Measurements from ENCODE around the gene UFC1.

UFC1 gene

DNA sequence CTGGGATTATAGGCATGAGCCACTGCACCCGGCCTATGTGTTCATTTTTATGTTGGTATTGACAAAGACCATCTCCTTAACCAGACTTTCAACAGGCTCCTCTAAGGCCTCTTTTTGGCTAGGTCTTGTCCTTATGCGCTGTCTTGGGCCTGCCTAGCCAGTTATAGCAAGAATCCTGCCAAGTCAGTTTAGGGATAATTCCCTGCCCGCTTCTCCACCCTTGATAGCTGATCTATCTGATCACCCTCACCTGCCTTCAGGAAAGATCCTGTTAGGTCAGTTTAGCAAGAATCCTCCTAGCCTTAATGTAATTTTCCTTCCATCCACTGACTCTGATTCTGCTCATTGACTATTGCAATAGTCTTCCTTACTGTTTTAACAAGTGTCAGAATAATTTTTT lies 25.9 kb downstream of the UFC1 start:
- Histone ChIP-seq H2AFZ (ENCODE audit: low read depth, low read length) (no peak overlapping the region), H3K9me3 (ENCODE audit: low read length) (no peaks in the 10 kb centered on the region), H3K27me3 (ENCODE audit: insufficient read depth, low read length) (no peaks in the 10 kb centered on the region), H3K4me1 (ENCODE audit: insufficient read depth, low read length) (peaks cover 12% of the 10 kb centered on the region), H3K36me3 (ENCODE audit: insufficient read depth, low read length) (peaks cover 13% of the 10 kb centered on the region), H3K4me3 (ENCODE audit: low read length) (no peak overlapping the region)

DNA sequence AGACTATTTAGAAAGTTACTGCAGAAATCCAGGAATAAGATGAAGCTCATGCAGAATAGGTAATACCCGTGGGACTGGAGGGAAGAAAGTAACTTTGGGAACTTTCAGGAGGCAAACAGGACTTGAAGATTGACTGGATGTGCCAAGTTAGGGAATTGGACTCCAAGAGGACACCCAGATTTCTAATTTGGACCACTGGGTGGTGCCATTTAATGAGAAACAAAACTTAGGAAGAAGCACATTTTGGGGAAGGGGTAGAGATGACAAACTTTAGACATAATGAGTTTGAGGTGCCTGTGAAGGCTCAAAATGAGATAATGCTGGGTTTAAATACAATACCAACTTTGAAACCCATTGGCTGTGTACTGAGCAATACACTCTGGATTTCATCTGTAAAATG lies 26.9 kb downstream of the UFC1 start:
- H3K4me3 ChIP-seq (ENCODE audit: low read length), result no peak overlapping the region
- H3K9me3 ChIP-seq (ENCODE audit: low read length), result no peaks in the 10 kb centered on the region
- peaks cover 12% of the 10 kb centered on the region for H3K4me1 ChIP-seq (ENCODE audit: insufficient read depth, low read length)
- H3K27me3 ChIP-seq (ENCODE audit: insufficient read depth, low read length), result no peaks in the 10 kb centered on the region
- peaks cover 4% of the 10 kb centered on the region for H3K36me3 ChIP-seq (ENCODE audit: insufficient read depth, low read length)
- H2AFZ ChIP-seq (ENCODE audit: low read depth, low read length), result no peak overlapping the region

DNA sequence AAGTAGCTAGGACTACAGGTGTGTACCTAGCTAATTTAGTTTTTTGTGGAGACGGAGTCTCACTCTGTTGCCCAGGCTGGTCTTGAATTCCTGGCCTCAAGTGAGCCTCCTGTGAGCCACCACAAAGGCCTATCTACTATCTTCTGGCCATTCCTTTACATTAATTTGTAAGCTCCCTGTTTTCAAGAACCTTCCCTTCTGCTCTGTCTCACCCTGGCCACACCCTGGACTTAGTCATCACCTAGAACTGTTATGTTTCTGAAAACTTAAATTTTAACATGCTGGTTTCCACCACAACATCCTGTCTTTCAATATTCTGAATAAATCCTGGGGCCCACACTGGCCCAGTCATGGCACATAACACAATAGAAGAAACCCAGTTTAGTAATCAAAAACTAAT lies 28.4 kb downstream of the UFC1 start:
- H3K9me3 ChIP-seq (ENCODE audit: low read length), result no peaks in the 10 kb centered on the region
- no peaks in the 10 kb centered on the region for H3K27me3 ChIP-seq (ENCODE audit: insufficient read depth, low read length)
- H3K4me3 ChIP-seq (ENCODE audit: low read length), result no peak overlapping the region
- H3K4me1 ChIP-seq (ENCODE audit: insufficient read depth, low read length), result peaks cover 2% of the 10 kb centered on the region
- H2AFZ ChIP-seq (ENCODE audit: low read depth, low read length), result no peak overlapping the region
- H3K36me3 ChIP-seq (ENCODE audit: insufficient read depth, low read length), result no peaks in the 10 kb centered on the region

DNA sequence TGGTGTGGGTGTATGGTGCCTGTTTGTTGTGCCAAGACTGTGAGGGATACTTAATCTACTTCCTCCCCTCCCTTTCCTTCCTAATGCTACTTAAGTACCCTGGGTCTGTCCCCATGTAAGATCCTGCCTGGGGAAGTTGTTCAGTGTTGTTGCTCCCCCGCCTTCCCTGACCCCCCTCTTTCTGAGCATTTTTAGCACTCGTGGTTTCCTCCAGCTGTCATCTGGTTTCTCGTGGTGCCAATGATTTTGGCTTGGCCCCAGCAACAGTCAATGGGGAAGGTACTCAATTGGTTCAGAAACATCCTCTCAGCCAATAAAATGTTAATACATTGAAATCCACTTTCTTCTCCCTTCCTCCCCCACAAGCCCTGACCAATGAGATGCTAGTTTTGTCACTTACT lies 31.5 kb downstream of the UFC1 start:
- Histone ChIP-seq H2AFZ (ENCODE audit: low read depth, low read length) (no peak overlapping the region), H3K9me3 (ENCODE audit: low read length) (no peaks in the 10 kb centered on the region), H3K4me3 (ENCODE audit: low read length) (no peak overlapping the region), H3K36me3 (ENCODE audit: insufficient read depth, low read length) (no peaks in the 10 kb centered on the region), H3K4me1 (ENCODE audit: insufficient read depth, low read length) (no peaks in the 10 kb centered on the region), H3K27me3 (ENCODE audit: insufficient read depth, low read length) (no peaks in the 10 kb centered on the region)

DNA sequence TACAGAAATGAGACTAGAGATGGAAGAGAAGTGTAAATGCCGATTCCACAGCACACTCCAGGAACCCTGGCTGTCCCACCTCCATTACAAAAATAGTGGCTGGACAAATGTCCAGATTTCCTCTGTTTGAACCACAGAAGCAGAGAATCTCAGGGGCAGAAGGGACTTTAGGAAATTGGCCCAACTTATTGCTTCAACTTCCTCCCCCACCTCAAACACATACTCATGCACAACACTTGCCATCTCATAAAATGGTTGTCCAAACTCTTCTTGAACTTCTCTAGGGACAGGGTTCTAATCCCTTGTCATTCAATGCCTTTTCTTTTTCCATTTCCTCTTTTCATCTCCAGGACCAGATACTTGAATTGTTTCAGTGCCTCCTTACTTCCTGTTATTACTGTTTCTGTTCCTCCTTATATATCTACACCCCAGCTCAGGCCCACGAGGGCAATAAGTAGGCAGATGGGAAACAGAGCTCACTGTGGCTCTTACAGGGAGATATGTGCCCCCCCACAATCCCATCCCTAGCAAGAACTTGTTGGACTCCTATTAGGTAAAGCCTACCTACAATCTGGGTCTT lies 32.0 kb downstream of the UFC1 start:
- Histone ChIP-seq H3K4me3 (ENCODE audit: low read length) (no peak overlapping the region), H3K36me3 (ENCODE audit: insufficient read depth, low read length) (no peaks in the 10 kb centered on the region), H3K9me3 (ENCODE audit: low read length) (no peaks in the 10 kb centered on the region), H2AFZ (ENCODE audit: low read depth, low read length) (no peak overlapping the region), H3K4me1 (ENCODE audit: insufficient read depth, low read length) (peaks cover 3% of the 10 kb centered on the region), H3K27me3 (ENCODE audit: insufficient read depth, low read length) (no peaks in the 10 kb centered on the region)

DNA sequence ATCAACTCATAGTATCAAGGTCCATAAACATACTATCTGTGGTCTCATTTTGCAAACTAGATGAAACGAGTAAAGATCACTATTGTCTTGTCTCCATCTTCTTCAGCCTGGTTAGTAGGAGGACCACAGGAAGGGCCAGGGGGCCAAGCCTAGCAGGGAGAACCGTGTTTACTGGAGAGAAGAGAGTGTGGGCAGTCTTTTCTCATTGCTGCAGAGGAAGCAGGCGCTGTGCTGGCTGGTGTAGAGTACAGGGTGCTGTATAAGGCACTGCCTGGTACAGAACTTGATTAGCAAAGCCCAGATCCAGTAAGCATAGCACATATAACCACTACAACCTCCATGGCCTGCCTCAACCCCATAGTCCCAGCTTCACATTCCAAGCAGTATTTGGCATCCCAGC lies 33.5 kb downstream of the UFC1 start:
- Histone ChIP-seq H3K36me3 (ENCODE audit: insufficient read depth, low read length) (no peaks in the 10 kb centered on the region), H3K4me3 (ENCODE audit: low read length) (no peak overlapping the region), H3K27me3 (ENCODE audit: insufficient read depth, low read length) (no peaks in the 10 kb centered on the region), H2AFZ (ENCODE audit: low read depth, low read length) (no peak overlapping the region), H3K4me1 (ENCODE audit: insufficient read depth, low read length) (peaks cover 4% of the 10 kb centered on the region), H3K9me3 (ENCODE audit: low read length) (no peaks in the 10 kb centered on the region)

DNA sequence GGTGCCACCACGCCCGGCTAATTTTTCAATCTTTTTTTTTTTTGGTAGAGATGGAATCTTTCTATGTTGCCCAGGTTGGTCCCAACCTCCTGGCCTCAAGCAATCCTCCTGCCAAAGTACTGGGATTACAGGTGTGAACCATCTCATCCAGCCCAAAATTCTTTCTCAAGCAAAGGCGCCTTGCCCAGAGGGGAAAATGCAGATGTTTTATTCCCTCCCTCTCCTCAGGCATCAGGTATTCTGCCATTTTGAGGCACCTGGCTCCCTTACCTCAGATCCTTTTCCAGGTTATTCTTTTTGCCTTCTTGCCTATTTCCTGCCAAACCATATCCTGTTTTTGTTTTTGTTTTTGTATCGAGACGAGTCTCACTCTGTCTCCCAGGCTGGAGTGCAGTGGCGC lies 34.6 kb downstream of the UFC1 start:
- H3K4me3 ChIP-seq (ENCODE audit: low read length), result no peak overlapping the region
- no peaks in the 10 kb centered on the region for H3K36me3 ChIP-seq (ENCODE audit: insufficient read depth, low read length)
- peaks cover 10% of the 10 kb centered on the region for H3K4me1 ChIP-seq (ENCODE audit: insufficient read depth, low read length)
- H3K27me3 ChIP-seq (ENCODE audit: insufficient read depth, low read length), result no peaks in the 10 kb centered on the region
- H2AFZ ChIP-seq (ENCODE audit: low read depth, low read length), result no peak overlapping the region
- H3K9me3 ChIP-seq (ENCODE audit: low read length), result no peaks in the 10 kb centered on the region

DNA sequence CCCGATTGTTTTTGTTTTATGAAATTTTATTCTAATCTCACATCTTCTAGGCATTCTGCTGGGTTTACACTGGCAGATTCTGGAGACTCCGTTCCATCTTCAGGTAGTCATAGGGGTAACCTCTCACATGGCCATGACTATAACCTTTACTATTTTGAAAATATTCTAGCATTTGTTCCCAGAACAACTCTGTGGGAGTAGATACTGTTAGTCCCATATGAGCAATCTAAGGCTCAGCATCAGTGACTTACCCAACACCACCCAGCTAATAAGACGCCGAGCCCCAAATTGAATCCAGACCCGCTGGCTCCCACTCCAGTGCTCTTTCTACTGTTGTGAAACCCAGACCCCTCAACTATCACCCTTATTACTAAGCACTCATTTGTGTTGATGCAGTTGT lies 35.3 kb downstream of the UFC1 start:
- Histone ChIP-seq H3K4me3 (ENCODE audit: low read length) (no peak overlapping the region), H3K27me3 (ENCODE audit: insufficient read depth, low read length) (no peaks in the 10 kb centered on the region)

DNA sequence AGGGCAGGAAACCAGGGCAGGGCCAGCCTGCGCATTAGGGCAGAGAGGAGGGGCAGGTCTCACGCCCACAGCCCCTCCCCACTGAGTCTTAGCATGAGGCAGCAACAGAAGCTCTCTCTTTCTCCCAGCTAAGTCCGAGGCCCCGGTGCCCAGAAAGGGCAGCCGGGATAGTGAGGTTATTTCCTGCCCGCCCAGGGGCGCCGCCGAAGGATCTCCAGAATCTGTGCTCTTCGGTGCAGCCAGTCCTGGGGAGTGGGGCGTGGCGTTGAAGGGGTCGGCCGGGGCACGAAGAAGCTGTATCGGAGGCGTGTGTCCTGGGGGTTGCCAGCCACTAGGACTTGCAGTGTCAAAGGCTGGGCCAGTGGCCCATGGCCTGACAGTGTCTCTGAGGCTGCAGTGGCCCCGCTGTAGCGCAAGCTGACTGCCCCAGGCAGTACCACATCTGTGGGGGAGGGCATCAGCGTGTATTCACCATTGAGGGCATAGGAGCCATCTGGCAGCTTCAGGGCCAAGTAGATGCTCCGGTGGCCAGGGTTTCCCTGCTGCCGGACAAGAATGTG lies 37.3 kb downstream of the UFC1 start:
- H3K4me3 ChIP-seq (ENCODE audit: low read length), result no peak overlapping the region
- H3K27me3 ChIP-seq (ENCODE audit: insufficient read depth, low read length), result no peaks in the 10 kb centered on the region
- H3K4me1 ChIP-seq (ENCODE audit: insufficient read depth, low read length), result peaks cover 10% of the 10 kb centered on the region
- H2AFZ ChIP-seq (ENCODE audit: low read depth, low read length), result no peak overlapping the region
- no peaks in the 10 kb centered on the region for H3K9me3 ChIP-seq (ENCODE audit: low read length)
- H3K36me3 ChIP-seq (ENCODE audit: insufficient read depth, low read length), result no peaks in the 10 kb centered on the region

More for the DNA sequence above, 35.3 kb downstream of the UFC1 start:
- no peaks in the 10 kb centered on the region for H3K36me3 ChIP-seq (ENCODE audit: insufficient read depth, low read length)
- H3K4me1 ChIP-seq (ENCODE audit: insufficient read depth, low read length), result peaks cover 10% of the 10 kb centered on the region
- no peak overlapping the region for H2AFZ ChIP-seq (ENCODE audit: low read depth, low read length)
- no peaks in the 10 kb centered on the region for H3K9me3 ChIP-seq (ENCODE audit: low read length)

DNA sequence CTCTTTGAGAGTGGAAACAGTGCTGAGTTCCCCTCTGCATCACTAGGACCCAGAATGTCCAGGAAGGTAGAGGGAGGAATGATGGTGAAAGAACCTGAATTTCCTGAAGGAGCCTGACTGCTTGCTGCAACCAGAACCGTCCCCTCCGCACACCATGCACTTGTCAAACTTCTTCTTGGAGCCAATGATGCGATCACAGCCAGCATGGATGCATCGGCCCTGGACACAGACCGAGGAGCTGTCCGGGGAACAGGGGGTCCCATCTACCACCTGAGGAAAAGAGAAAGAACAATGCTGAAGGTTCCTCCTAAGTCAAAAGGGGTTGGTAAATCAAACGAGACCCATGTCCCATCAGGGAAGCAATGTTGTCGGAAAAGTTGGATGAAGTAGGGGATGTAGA lies 38.2 kb downstream of the UFC1 start:
- Histone ChIP-seq H3K9me3 (ENCODE audit: low read length) (no peaks in the 10 kb centered on the region), H3K4me1 (ENCODE audit: insufficient read depth, low read length) (peaks cover 10% of the 10 kb centered on the region), H3K4me3 (ENCODE audit: low read length) (no peak overlapping the region), H2AFZ (ENCODE audit: low read depth, low read length) (no peak overlapping the region), H3K36me3 (ENCODE audit: insufficient read depth, low read length) (no peaks in the 10 kb centered on the region), H3K27me3 (ENCODE audit: insufficient read depth, low read length) (no peaks in the 10 kb centered on the region)

DNA sequence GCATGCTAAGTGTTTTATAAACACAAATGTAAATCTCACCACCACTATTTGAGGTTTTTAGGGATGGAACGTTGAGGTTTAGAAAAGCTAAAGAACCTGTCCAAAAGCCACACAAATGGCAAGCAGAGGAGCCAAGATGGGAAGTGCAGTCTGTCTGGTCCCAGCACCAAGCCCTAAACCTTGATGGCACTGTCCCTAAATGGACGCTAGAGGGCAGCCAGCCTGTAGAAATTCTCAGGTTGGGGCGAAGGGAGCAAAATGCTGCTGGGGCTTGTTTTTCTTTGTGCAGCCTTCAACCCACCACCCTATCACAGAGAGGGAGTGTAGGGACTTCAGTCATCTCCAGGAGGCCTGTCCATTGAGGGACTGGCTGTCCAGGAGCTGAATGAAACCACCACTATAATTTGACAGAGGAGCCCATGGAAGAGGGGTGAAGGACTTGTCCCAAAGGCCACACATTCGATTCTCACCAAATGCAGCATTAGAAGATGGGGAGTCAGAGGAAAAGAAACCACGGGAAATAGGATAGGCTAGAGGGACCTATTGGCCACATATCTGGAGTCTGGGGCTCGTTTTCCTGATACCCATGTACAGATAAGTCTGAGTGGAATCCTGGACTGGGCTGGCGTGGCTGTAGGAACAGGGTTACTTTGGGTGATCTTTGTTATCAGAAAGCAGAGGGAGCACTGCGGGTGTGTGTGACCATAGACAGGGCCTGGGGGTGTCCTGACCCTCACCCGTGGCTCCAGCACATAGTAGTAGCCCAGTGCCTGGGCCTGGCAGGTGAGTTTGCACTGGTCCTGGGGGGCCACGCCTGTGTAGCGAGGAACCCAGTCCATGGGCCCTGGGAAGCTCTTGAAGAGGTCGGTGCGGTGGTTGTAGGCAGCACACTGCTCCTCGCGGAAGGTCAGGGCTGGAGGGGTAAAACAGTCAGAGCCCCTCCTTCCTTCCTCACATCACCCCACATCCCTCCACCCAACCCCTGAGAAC lies 39.0 kb downstream of the UFC1 start:
- Histone ChIP-seq H3K27me3 (ENCODE audit: insufficient read depth, low read length) (no peaks in the 10 kb centered on the region), H2AFZ (ENCODE audit: low read depth, low read length) (no peak overlapping the region), H3K36me3 (ENCODE audit: insufficient read depth, low read length) (no peaks in the 10 kb centered on the region), H3K4me1 (ENCODE audit: insufficient read depth, low read length) (peaks cover 10% of the 10 kb centered on the region), H3K9me3 (ENCODE audit: low read length) (no peaks in the 10 kb centered on the region), H3K4me3 (ENCODE audit: low read length) (no peak overlapping the region)

DNA sequence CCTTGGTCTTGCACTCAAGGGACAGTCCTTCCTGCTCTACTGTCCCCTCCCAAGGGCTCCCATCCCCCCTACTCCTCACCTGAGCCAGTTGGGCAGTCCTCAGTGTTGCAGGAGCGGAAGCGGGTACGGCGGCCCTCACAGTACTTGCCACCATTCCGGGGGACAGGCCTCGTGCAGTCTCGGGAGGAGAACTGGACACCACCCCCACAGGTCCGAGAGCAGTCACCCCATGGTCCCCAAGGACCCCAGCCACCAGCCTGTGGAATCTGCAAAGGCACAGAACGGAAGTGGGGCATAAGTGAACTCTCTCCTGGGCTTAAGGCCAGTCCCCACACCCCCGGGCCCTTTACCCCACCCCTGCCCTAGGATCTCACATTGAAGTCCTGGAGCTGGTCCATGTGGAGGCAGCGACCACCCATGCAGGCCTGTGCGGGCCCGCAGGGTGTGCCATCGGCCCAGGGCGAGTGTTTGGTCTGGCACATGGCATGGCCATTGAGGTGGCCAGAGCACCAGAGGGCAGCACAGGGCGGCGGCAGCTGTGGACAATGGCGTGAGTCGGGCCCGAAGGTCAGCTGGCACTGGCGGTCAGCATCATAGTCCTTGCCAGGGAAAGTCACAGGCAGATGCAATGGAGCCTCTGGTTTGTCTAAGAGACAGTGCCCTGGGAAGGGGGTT lies 39.9 kb downstream of the UFC1 start:
- no peaks in the 10 kb centered on the region for H3K9me3 ChIP-seq (ENCODE audit: low read length)
- no peak overlapping the region for H2AFZ ChIP-seq (ENCODE audit: low read depth, low read length)
- H3K36me3 ChIP-seq (ENCODE audit: insufficient read depth, low read length), result no peaks in the 10 kb centered on the region
- no peak overlapping the region for H3K4me3 ChIP-seq (ENCODE audit: low read length)
- peaks cover 14% of the 10 kb centered on the region for H3K4me1 ChIP-seq (ENCODE audit: insufficient read depth, low read length)
- H3K27me3 ChIP-seq (ENCODE audit: insufficient read depth, low read length), result no peaks in the 10 kb centered on the region

DNA sequence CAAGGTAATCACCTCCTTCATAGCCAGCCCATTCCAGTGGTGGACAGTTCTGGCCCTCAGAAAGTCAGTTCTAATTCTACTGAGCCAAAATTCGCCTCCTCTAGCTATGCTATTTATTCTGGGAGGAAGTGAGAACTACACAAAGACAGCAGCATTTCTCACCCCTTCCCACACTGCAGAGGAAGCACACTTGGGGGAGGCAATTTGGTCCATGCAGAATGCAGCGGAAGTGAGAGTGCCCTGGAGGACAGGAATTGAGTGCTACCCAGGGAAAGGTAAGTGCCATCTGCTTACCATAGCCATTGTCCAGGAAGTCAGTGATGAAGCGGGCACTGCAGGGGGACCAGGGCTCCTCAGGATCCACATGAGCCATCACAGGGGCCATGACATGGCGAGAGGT lies 41.4 kb downstream of the UFC1 start:
- no peaks in the 10 kb centered on the region for H3K9me3 ChIP-seq (ENCODE audit: low read length)
- no peak overlapping the region for H2AFZ ChIP-seq (ENCODE audit: low read depth, low read length)
- H3K27me3 ChIP-seq (ENCODE audit: insufficient read depth, low read length), result no peaks in the 10 kb centered on the region
- H3K4me1 ChIP-seq (ENCODE audit: insufficient read depth, low read length), result peaks cover 18% of the 10 kb centered on the region
- H3K36me3 ChIP-seq (ENCODE audit: insufficient read depth, low read length), result no peaks in the 10 kb centered on the region
- no peak overlapping the region for H3K4me3 ChIP-seq (ENCODE audit: low read length)

Measured in neuron (in vitro differentiated cells).